Measurements from ENCODE around the gene GABRA5.

Gene GABRA5

GRCh38 chr15:26934848-26935247 lies 68.0 kb downstream of the GABRA5 start:
- H3K9ac ChIP-seq (ENCODE audit: low read length): no peak overlapping the region
- no peaks in the 10 kb centered on the region for H3K36me3 ChIP-seq (ENCODE audit: insufficient read depth, low read length)
- H3K27ac ChIP-seq (ENCODE audit: low read depth, low read length): no peak overlapping the region
- H3K4me3 ChIP-seq (ENCODE audit: low read depth in 1 of 2, low read length in 2 of 2): no peak overlapping the region
- no peaks in the 10 kb centered on the region for H3K4me1 ChIP-seq (ENCODE audit: insufficient read depth, low read length)
- no peaks in the 10 kb centered on the region for H3K27me3 ChIP-seq (ENCODE audit: control insufficient read depth in 1 of 2, insufficient read depth in 2 of 2, low read length in 2 of 2)
- H3K9me3 ChIP-seq (ENCODE audit: low read length): no peaks in the 10 kb centered on the region

DNA sequence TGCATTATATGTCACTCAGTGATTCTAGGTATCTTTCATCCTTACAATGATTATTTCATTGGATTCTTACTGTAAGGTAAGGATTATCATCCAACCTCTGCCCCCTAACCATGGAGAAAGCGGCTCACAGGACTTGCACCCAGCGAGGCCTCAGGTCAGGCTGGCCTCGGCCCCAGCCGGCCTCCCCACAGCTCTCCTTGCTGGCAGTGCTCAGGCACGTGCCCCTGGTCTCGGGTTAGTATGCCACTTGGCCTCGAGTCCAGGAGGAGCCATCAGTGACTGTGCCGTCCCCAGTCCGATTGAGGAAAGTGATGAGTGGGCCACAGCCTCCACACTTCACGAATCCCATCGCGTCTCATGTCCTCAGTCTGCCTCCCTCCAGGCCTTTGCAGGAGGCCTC lies 68.5 kb downstream of the GABRA5 start:
- Histone ChIP-seq H3K4me3 (ENCODE audit: low read depth in 1 of 2, low read length in 2 of 2) (no peak overlapping the region), H3K4me1 (ENCODE audit: insufficient read depth, low read length) (no peaks in the 10 kb centered on the region), H3K9me3 (ENCODE audit: low read length) (no peaks in the 10 kb centered on the region), H3K9ac (ENCODE audit: low read length) (no peak overlapping the region), H3K27me3 (ENCODE audit: control insufficient read depth in 1 of 2, insufficient read depth in 2 of 2, low read length in 2 of 2) (no peaks in the 10 kb centered on the region), H3K27ac (ENCODE audit: low read depth, low read length) (no peak overlapping the region), H3K36me3 (ENCODE audit: insufficient read depth, low read length) (no peaks in the 10 kb centered on the region)

DNA sequence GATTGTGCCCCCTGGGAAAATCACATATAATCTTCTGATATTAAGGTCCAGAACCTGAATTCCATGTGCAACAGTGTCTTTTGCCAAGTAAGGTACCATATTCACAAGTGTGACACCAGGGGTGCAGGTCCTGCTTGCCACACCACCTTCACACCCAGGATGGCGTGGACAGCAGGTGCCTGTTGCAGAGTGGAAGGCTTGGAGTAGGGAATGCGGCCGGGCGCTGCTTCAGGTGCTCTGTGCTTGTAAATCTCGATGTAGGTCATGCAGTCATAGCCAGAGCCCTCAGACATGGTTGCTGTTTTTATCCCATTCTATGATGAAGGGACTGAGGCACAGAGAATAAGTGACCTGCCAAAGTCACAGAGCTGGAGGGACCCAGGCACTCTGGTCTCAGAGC lies 69.6 kb downstream of the GABRA5 start:
- Histone ChIP-seq H3K27me3 (ENCODE audit: control insufficient read depth in 1 of 2, insufficient read depth in 2 of 2, low read length in 2 of 2) (no peaks in the 10 kb centered on the region), H3K9me3 (ENCODE audit: low read length) (no peaks in the 10 kb centered on the region), H3K4me3 (ENCODE audit: low read depth in 1 of 2, low read length in 2 of 2) (no peak overlapping the region)

GRCh38 chr15:26937134-26937533 lies 70.3 kb downstream of the GABRA5 start:
- H3K9me3 ChIP-seq (ENCODE audit: low read length): no peaks in the 10 kb centered on the region

More for the DNA sequence above, 69.6 kb downstream of the GABRA5 start:
- Histone ChIP-seq H3K9ac (ENCODE audit: low read length) (no peak overlapping the region), H3K27ac (ENCODE audit: low read depth, low read length) (no peak overlapping the region), H3K4me1 (ENCODE audit: insufficient read depth, low read length) (no peaks in the 10 kb centered on the region), H3K36me3 (ENCODE audit: insufficient read depth, low read length) (no peaks in the 10 kb centered on the region)

DNA sequence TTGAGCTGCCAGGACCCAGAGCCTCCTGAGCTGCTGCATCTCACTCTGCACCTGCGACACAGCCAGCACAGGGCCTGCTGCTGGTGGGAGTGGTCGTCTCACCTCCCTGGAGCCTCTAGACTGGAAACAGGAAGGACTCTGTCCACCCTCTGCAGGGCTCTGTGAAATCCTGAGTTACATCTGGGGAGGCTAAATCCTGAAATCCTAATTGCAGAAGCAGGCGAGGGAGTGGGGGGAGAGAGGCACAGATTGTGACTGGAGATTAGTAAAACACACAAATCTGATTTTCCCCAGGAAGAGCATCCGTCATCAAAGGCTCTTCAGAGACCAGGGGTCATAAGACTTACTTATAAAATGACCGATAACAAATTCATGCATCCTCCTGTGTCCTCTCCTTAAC lies 72.5 kb downstream of the GABRA5 start:
- Histone ChIP-seq H3K36me3 (ENCODE audit: insufficient read depth, low read length) (no peaks in the 10 kb centered on the region), H3K27me3 (ENCODE audit: control insufficient read depth in 1 of 2, insufficient read depth in 2 of 2, low read length in 2 of 2) (no peaks in the 10 kb centered on the region), H3K9ac (ENCODE audit: low read length) (no peak overlapping the region), H3K4me3 (ENCODE audit: low read depth in 1 of 2, low read length in 2 of 2) (no peak overlapping the region), H3K4me1 (ENCODE audit: insufficient read depth, low read length) (no peaks in the 10 kb centered on the region), H3K9me3 (ENCODE audit: low read length) (no peaks in the 10 kb centered on the region), H3K27ac (ENCODE audit: low read depth, low read length) (no peak overlapping the region)

More at GRCh38 chr15:26937134-26937533, 70.3 kb downstream of the GABRA5 start:
- Histone ChIP-seq H3K27ac (ENCODE audit: low read depth, low read length) (no peak overlapping the region), H3K27me3 (ENCODE audit: control insufficient read depth in 1 of 2, insufficient read depth in 2 of 2, low read length in 2 of 2) (no peaks in the 10 kb centered on the region), H3K4me1 (ENCODE audit: insufficient read depth, low read length) (no peaks in the 10 kb centered on the region), H3K36me3 (ENCODE audit: insufficient read depth, low read length) (no peaks in the 10 kb centered on the region), H3K9ac (ENCODE audit: low read length) (no peak overlapping the region), H3K4me3 (ENCODE audit: low read depth in 1 of 2, low read length in 2 of 2) (no peak overlapping the region)

DNA sequence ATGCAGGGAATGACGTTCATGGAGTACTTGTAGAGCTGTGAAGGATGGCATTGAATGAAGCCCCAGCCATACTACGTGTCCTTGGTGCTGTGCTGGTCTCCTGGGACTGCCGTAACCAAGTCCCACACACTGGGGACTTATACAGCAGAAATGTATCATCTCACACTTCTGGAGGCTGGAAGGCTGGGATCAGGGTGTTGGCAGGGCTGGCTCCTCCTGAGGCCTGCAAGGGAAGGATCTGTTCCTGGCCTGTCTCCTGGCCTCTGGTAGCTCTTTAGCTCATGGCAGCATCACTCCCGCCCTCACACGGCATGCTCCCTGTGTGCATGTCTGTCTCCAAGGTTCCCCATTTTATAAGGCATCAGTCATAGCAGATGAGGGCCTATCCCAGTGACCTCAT lies 74.6 kb downstream of the GABRA5 start:
- Histone ChIP-seq H3K9me3 (ENCODE audit: low read length) (no peaks in the 10 kb centered on the region), H3K27ac (ENCODE audit: low read depth, low read length) (no peak overlapping the region), H3K36me3 (ENCODE audit: insufficient read depth, low read length) (no peaks in the 10 kb centered on the region), H3K27me3 (ENCODE audit: control insufficient read depth in 1 of 2, insufficient read depth in 2 of 2, low read length in 2 of 2) (no peaks in the 10 kb centered on the region), H3K4me1 (ENCODE audit: insufficient read depth, low read length) (no peaks in the 10 kb centered on the region), H3K4me3 (ENCODE audit: low read depth in 1 of 2, low read length in 2 of 2) (no peak overlapping the region), H3K9ac (ENCODE audit: low read length) (no peak overlapping the region)

DNA sequence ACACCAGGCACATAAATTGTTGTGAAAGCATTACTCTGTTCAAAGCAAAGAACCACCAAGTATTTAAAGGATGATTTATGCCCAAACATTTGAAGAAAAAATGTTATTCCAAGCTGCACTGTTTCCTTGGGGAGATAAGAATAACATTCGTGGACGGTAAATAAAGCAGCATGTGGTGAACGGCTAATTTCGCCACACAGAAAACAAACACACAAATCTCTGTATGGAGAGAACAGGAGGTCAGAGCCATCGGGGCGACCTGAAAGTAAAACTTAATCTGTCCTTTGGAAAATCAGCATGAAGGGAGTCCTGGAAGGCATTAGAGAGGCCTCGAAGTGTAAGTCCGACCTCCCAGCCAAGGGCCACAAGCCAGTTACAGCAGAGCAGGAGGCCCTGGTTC lies 77.0 kb downstream of the GABRA5 start:
- Histone ChIP-seq H3K4me3 (ENCODE audit: low read depth in 1 of 2, low read length in 2 of 2) (no peak overlapping the region), H3K9me3 (ENCODE audit: low read length) (no peaks in the 10 kb centered on the region), H3K27me3 (ENCODE audit: control insufficient read depth in 1 of 2, insufficient read depth in 2 of 2, low read length in 2 of 2) (no peaks in the 10 kb centered on the region), H3K9ac (ENCODE audit: low read length) (no peak overlapping the region), H3K36me3 (ENCODE audit: insufficient read depth, low read length) (no peaks in the 10 kb centered on the region), H3K27ac (ENCODE audit: low read depth, low read length) (no peak overlapping the region), H3K4me1 (ENCODE audit: insufficient read depth, low read length) (no peaks in the 10 kb centered on the region)

DNA sequence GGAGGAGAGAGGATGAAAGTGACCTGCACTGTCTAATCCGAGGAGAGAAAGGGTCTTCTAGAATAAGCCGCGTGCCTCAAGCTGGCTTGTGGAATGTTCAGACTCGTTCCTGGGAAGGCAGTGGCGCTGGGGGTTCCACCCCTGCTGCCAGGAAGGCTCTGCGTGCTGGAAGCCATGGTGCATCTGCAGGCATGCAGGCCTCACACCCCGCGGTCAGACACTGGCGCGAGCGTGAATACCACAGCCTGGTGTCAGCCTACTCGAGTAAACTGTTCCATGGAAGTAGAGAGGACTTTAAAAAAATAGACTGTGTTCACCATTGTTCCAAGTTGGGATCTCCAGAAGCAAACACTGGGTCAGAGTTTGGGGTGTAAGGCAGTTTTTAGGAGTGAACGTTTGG lies 78.2 kb downstream of the GABRA5 start:
- no peak overlapping the region for H3K9ac ChIP-seq (ENCODE audit: low read length)
- H3K4me1 ChIP-seq (ENCODE audit: insufficient read depth, low read length): no peaks in the 10 kb centered on the region
- H3K27me3 ChIP-seq (ENCODE audit: control insufficient read depth in 1 of 2, insufficient read depth in 2 of 2, low read length in 2 of 2): no peaks in the 10 kb centered on the region
- no peaks in the 10 kb centered on the region for H3K9me3 ChIP-seq (ENCODE audit: low read length)
- H3K36me3 ChIP-seq (ENCODE audit: insufficient read depth, low read length): no peaks in the 10 kb centered on the region
- H3K4me3 ChIP-seq (ENCODE audit: low read depth in 1 of 2, low read length in 2 of 2): no peak overlapping the region
- no peak overlapping the region for H3K27ac ChIP-seq (ENCODE audit: low read depth, low read length)

DNA sequence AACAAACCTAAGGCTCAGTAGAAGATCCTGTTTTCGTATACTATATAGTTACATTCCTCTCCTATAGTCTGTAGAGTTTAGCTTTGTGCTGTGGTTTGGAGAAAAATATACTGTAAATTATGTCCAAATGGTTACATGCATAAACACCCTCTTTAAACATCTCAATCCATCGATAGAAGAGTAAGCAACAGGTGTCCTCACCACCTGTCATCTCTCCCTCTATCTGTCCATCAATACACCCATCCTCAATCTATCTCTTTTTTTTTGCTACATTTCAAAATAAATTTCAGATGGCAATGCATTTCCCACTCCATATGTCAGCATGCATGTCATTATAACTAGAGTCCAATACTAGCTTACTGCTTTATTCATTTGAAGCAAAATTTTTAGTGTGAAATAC lies 83.1 kb downstream of the GABRA5 start:
- no peaks in the 10 kb centered on the region for H3K9me3 ChIP-seq (ENCODE audit: low read length)
- no peak overlapping the region for H3K4me3 ChIP-seq (ENCODE audit: low read depth in 1 of 2, low read length in 2 of 2)
- no peaks in the 10 kb centered on the region for H3K27me3 ChIP-seq (ENCODE audit: control insufficient read depth in 1 of 2, insufficient read depth in 2 of 2, low read length in 2 of 2)
- no peaks in the 10 kb centered on the region for H3K4me1 ChIP-seq (ENCODE audit: insufficient read depth, low read length)
- H3K27ac ChIP-seq (ENCODE audit: low read depth, low read length): no peak overlapping the region
- H3K36me3 ChIP-seq (ENCODE audit: insufficient read depth, low read length): no peaks in the 10 kb centered on the region
- no peak overlapping the region for H3K9ac ChIP-seq (ENCODE audit: low read length)

DNA sequence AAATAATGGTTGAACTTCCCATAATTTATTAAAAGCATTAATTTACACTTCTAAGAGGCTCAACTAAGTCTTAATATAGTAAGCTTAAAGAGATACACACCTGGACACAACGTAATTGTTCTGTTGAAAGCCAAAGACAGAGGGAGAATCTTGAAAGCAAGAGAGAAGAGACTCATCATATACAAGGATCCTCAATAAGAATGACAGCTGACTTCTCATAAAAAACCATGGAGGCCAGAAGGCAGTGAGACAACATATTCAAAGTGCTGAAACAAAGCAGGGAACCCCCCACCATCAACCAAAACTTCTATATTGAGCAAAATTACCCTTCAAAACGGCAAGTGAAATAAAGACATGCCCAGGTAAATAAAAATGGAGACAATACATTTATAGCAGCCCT lies 87.5 kb downstream of the GABRA5 start:
- Histone ChIP-seq H3K36me3 (ENCODE audit: insufficient read depth, low read length) (no peaks in the 10 kb centered on the region), H3K27me3 (ENCODE audit: control insufficient read depth in 1 of 2, insufficient read depth in 2 of 2, low read length in 2 of 2) (no peaks in the 10 kb centered on the region), H3K4me1 (ENCODE audit: insufficient read depth, low read length) (no peaks in the 10 kb centered on the region), H3K27ac (ENCODE audit: low read depth, low read length) (no peak overlapping the region), H3K4me3 (ENCODE audit: low read depth in 1 of 2, low read length in 2 of 2) (no peak overlapping the region), H3K9ac (ENCODE audit: low read length) (no peak overlapping the region), H3K9me3 (ENCODE audit: low read length) (no peaks in the 10 kb centered on the region)

DNA sequence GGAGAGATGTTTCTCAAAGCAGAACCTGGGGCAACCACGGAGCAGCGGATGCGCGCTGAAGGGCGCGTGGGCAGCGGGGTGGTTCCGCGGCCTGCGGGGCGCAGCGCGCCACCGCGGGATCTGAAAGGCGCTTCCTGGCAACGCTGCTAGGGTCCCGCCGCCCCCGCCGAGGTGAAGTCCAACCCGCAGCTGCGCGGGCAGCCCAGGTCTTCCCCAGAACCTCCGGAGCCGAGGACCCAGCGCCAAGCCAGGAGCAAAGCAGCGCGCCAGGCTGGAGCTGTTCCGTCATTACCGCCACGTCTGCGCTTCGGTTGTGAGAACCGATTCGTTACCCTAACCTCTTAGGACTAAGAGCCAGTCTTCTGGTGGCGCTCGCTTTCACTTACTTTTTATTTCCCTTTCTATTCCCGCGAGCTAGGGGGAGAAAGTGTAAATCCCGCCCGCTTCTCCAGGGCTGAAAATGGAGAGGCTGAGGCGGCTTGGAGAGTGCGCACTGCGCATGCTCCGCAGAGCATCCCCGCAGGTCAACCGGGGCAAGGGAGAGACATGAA lies 100.9 kb downstream of the GABRA5 start:
- Histone ChIP-seq H3K9ac (ENCODE audit: low read length) (no peak overlapping the region), H3K36me3 (ENCODE audit: insufficient read depth, low read length) (no peaks in the 10 kb centered on the region), H3K4me1 (ENCODE audit: insufficient read depth, low read length) (no peaks in the 10 kb centered on the region), H3K27ac (ENCODE audit: low read depth, low read length) (no peak overlapping the region), H3K27me3 (ENCODE audit: control insufficient read depth in 1 of 2, insufficient read depth in 2 of 2, low read length in 2 of 2) (peaks cover 0 to 4% of the 10 kb centered on the region in 2 donors), H3K9me3 (ENCODE audit: low read length) (no peaks in the 10 kb centered on the region), H3K4me3 (ENCODE audit: low read depth in 1 of 2, low read length in 2 of 2) (no peak overlapping the region)

DNA sequence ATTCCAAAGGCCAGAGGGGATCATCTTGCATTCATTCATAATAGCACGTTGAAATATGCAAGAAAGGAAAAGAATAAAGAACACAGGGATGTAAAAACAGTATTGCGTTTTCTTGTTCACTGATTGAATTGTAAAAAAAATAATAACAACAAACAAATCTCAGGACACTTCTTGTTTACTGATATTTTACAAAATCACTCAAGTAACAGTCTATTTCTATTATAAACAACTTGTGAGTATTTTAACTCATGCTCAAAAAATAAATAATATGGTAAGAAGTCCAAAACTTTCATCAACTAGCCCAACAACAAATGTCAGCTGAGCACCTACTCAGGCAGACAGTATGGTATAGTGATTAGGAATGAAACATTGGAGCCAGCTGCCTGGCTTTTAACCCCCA lies 101.9 kb downstream of the GABRA5 start:
- Histone ChIP-seq H3K9me3 (ENCODE audit: low read length) (no peaks in the 10 kb centered on the region), H3K9ac (ENCODE audit: low read length) (no peak overlapping the region), H3K36me3 (ENCODE audit: insufficient read depth, low read length) (no peaks in the 10 kb centered on the region), H3K4me1 (ENCODE audit: insufficient read depth, low read length) (no peaks in the 10 kb centered on the region), H3K27ac (ENCODE audit: low read depth, low read length) (no peak overlapping the region), H3K27me3 (ENCODE audit: control insufficient read depth in 1 of 2, insufficient read depth in 2 of 2, low read length in 2 of 2) (peaks cover 0 to 4% of the 10 kb centered on the region in 2 donors), H3K4me3 (ENCODE audit: low read depth in 1 of 2, low read length in 2 of 2) (no peak overlapping the region)

Measured in muscle layer of colon (tissue), 2 donors.